Measurements from ENCODE around the gene PTCD1. TPM values are rescaled to one million over a fixed set of nuclear protein-coding genes. Genes with fewer than 3 reads are reported as not detected.

The PTCD1 gene
- total RNA-seq, 1 donor from 2014 or later, result 5.8 TPM

GRCh38 chr7:99386584-99387238, 51.9 kb downstream of the PTCD1 start:
- H4K20me1 ChIP-seq (ENCODE audit: insufficient read depth, low read length), result peaks cover 58% of the 10 kb centered on the region
- H3K4me1 ChIP-seq (ENCODE audit: insufficient read depth, low read length), result no peaks in the 10 kb centered on the region
- no peak overlapping the region for H3K27ac Mint-ChIP-seq (ENCODE audit: unreplicated experiment)
- no peaks in the 10 kb centered on the region for H3K27me3 ChIP-seq (ENCODE audit: insufficient read depth, low read length)
- H3K4me1 Mint-ChIP-seq (ENCODE audit: low read depth, unreplicated experiment), result no peaks in the 10 kb centered on the region
- H3K79me2 ChIP-seq (ENCODE audit: insufficient read depth, low read length), result peaks cover 27% of the 10 kb centered on the region
- no peak overlapping the region for H3K4me2 ChIP-seq (ENCODE audit: low read length)
- TF ChIP-seq CTCF (IDR thresholded peaks at IDR 0.05; ENCODE audit: insufficient read depth, low read depth, low read length) (peak; percentile 15), EZH2 (IDR thresholded peaks at IDR 0.05; ENCODE audit: insufficient read depth, low read length) (no peak)
- no peak for DNase-seq (ENCODE audit: low read depth)
- H3K36me3 Mint-ChIP-seq (ENCODE audit: low read depth, unreplicated experiment), result peaks cover 6% of the 10 kb centered on the region
- no peak overlapping the region for H2AFZ ChIP-seq (ENCODE audit: low read depth, low read length)
- no peak overlapping the region for H3K9ac ChIP-seq (ENCODE audit: low read length)
- H3K9me3 ChIP-seq (ENCODE audit: insufficient read depth, low read depth, low read length), result no peaks in the 10 kb centered on the region
- H3K27ac ChIP-seq (ENCODE audit: low read depth, low read length), result no peak overlapping the region
- no peaks in the 10 kb centered on the region for H3K9me3 Mint-ChIP-seq (ENCODE audit: unreplicated experiment)
- H3K36me3 ChIP-seq (ENCODE audit: insufficient read depth, low read length), result peaks cover 24% of the 10 kb centered on the region
- no peak for FAIRE-seq
- H3K4me3 Mint-ChIP-seq (ENCODE audit: unreplicated experiment), result no peak overlapping the region
- no peak overlapping the region for H3K4me3 ChIP-seq (ENCODE audit: insufficient read depth, low read depth, low read length)
- H3K27me3 Mint-ChIP-seq (ENCODE audit: low read depth, unreplicated experiment), result no peaks in the 10 kb centered on the region

- peaks cover 3% of the 10 kb centered on the region for H3K4me1 ChIP-seq (ENCODE audit: insufficient read depth, low read length)
- H4K20me1 ChIP-seq (ENCODE audit: insufficient read depth, low read length), result peaks cover 59% of the 10 kb centered on the region
- H2AFZ ChIP-seq (ENCODE audit: low read depth, low read length), result no peak overlapping the region
- no peak for TF ChIP-seq EZH2 (IDR thresholded peaks at IDR 0.05; ENCODE audit: insufficient read depth, low read length)
- TF ChIP-seq CTCF (IDR thresholded peaks at IDR 0.05; ENCODE audit: insufficient read depth, low read depth, low read length), result no peak
- no peak overlapping the region for H3K27ac Mint-ChIP-seq (ENCODE audit: unreplicated experiment)
- H3K27ac ChIP-seq (ENCODE audit: low read depth, low read length), result no peak overlapping the region
- no peak overlapping the region for H3K9ac ChIP-seq (ENCODE audit: low read length)
- H3K9me3 ChIP-seq (ENCODE audit: insufficient read depth, low read depth, low read length), result no peaks in the 10 kb centered on the region
- H3K36me3 Mint-ChIP-seq (ENCODE audit: low read depth, unreplicated experiment), result peaks cover 6% of the 10 kb centered on the region
- no peak overlapping the region for H3K4me3 Mint-ChIP-seq (ENCODE audit: unreplicated experiment)
- FAIRE-seq (no peak), DNase-seq (ENCODE audit: low read depth) (no peak)
- peaks cover 38% of the 10 kb centered on the region for H3K79me2 ChIP-seq (ENCODE audit: insufficient read depth, low read length)
- peaks cover 16% of the 10 kb centered on the region for H3K36me3 ChIP-seq (ENCODE audit: insufficient read depth, low read length)
- H3K27me3 Mint-ChIP-seq (ENCODE audit: low read depth, unreplicated experiment), result no peaks in the 10 kb centered on the region
- H3K4me3 ChIP-seq (ENCODE audit: insufficient read depth, low read depth, low read length), result no peak overlapping the region
- no peaks in the 10 kb centered on the region for H3K9me3 Mint-ChIP-seq (ENCODE audit: unreplicated experiment)
- H3K4me1 Mint-ChIP-seq (ENCODE audit: low read depth, unreplicated experiment), result peaks cover 5% of the 10 kb centered on the region
- no peaks in the 10 kb centered on the region for H3K27me3 ChIP-seq (ENCODE audit: insufficient read depth, low read length)
- H3K4me2 ChIP-seq (ENCODE audit: low read length), result no peak overlapping the region
Measured at GRCh38 chr7:99385564-99385963, 53.0 kb downstream of the PTCD1 start.

GRCh38 chr7:99384523-99384922, 54.1 kb downstream of the PTCD1 start:
- H3K4me3 ChIP-seq (ENCODE audit: insufficient read depth, low read depth, low read length), result no peak overlapping the region
- H3K27ac ChIP-seq (ENCODE audit: low read depth, low read length), result no peak overlapping the region
- H3K36me3 Mint-ChIP-seq (ENCODE audit: low read depth, unreplicated experiment), result peaks cover 6% of the 10 kb centered on the region
- no peaks in the 10 kb centered on the region for H3K9me3 ChIP-seq (ENCODE audit: insufficient read depth, low read depth, low read length)
- no peak overlapping the region for H2AFZ ChIP-seq (ENCODE audit: low read depth, low read length)
- no peaks in the 10 kb centered on the region for H3K9me3 Mint-ChIP-seq (ENCODE audit: unreplicated experiment)
- H3K4me1 ChIP-seq (ENCODE audit: insufficient read depth, low read length), result peaks cover 14% of the 10 kb centered on the region
- H3K27me3 ChIP-seq (ENCODE audit: insufficient read depth, low read length), result no peaks in the 10 kb centered on the region
- FAIRE-seq (no peak), DNase-seq (ENCODE audit: low read depth) (no peak)
- H3K4me2 ChIP-seq (ENCODE audit: low read length), result no peak overlapping the region
- no peak overlapping the region for H3K4me3 Mint-ChIP-seq (ENCODE audit: unreplicated experiment)
- H3K9ac ChIP-seq (ENCODE audit: low read length), result no peak overlapping the region
- H3K27me3 Mint-ChIP-seq (ENCODE audit: low read depth, unreplicated experiment), result no peaks in the 10 kb centered on the region
- TF ChIP-seq EZH2 (IDR thresholded peaks at IDR 0.05; ENCODE audit: insufficient read depth, low read length), result no peak
- TF ChIP-seq CTCF (IDR thresholded peaks at IDR 0.05; ENCODE audit: insufficient read depth, low read depth, low read length), result no peak
- H3K4me1 Mint-ChIP-seq (ENCODE audit: low read depth, unreplicated experiment), result peaks cover 13% of the 10 kb centered on the region
- peaks cover 9% of the 10 kb centered on the region for H3K36me3 ChIP-seq (ENCODE audit: insufficient read depth, low read length)
- H4K20me1 ChIP-seq (ENCODE audit: insufficient read depth, low read length), result peaks cover 63% of the 10 kb centered on the region
- H3K79me2 ChIP-seq (ENCODE audit: insufficient read depth, low read length), result peaks cover 49% of the 10 kb centered on the region
- H3K27ac Mint-ChIP-seq (ENCODE audit: unreplicated experiment), result no peak overlapping the region
